ENCODE results near the gene FAM210B.
"Not testable (repeated sequence)": the region's sequence is repeated elsewhere in the genome, so short reads cannot be mapped to it uniquely, and the experiment has no call there.

Gene FAM210B

DNA sequence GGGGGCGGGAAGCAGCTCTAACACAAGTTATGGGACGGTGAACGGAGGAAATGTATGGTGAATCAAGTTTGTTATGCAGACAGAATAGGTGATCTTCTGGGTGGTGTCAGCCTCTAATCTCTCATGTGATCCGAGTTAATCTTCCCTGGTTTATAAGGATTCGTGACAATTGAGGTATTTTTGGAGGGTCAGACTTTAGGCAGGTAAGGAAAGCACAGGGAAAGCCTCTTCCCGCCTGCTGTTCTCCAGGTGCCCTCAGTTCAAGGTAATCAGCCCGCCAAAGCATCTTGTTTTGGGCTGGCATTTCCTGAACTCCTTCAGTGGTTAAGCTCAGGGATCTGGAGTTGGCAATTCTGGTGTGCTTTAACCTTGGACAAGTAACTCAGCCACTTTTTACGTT, 34.9 kb downstream of the FAM210B start:
- DNase-seq: no peak

DNA sequence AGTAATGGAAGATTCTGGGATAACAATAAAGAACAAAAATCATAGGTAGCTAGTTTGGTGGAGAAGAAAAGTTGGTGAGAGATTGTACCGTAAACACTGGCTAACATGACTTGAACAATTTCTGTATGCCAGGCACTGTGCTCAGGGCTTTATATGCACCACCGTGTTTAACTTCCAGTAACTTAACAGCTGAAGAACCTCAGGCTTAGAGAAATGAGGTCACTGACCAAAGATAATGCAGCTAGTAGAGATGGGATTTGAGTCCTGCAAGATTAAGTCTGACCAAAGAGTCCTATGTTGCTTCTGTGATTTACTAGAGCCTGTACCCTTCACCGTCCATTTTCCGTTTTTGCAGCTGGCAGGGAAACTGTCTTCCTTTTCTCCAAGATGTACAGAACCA, 36.4 kb downstream of the FAM210B start:
- DNase-seq: no peak

DNA sequence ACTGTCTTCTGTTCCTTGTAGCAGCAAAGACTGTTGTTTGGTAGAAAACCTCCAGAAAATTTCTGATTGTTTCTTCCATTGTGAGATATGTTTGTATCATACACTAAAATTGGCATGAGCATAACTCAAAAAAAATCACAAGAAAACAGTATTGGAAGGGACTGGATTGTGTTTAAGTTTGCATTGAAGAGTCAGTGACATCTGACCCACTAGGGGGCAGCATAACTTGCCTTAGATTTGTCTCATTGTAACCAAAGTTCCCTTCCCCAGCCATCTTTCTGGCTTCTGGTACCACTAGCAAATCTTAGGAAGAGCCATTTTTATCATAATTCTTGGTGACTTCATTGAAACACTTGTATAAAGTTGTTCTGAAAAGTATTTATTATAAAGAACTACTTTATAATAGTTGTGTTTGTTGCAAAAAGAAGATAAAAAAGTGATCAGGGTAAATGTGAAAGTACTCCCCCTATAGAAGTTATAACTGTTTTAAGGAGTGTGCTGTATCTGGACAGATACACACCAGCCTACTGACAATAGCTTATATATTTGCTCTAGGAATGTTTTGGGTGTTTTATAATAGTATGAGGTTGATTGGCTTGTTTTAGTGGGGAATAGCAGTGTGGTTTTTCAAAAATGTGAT, 41.3 kb downstream of the FAM210B start:
- peak; percentile 88 to 92 (median 91) for DNase-seq

DNA sequence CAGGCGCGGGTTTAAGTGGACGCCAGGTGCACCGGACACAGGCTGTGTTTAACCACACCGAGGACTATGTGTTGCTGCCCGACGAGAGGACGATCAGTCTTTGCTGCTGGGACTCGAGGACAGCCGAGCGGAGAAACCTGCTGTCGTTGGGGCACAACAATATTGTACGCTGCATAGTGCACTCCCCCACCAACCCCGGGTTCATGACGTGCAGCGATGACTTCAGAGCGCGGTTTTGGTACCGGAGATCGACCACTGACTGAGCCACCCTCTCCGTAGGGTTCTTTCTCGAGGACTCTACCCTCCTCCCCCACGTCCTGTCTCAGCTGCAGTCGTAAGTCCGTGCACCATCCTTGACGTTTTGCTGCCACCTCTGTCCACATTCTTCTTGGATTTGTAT, 44.7 kb downstream of the FAM210B start:
- no peak for DNase-seq

DNA sequence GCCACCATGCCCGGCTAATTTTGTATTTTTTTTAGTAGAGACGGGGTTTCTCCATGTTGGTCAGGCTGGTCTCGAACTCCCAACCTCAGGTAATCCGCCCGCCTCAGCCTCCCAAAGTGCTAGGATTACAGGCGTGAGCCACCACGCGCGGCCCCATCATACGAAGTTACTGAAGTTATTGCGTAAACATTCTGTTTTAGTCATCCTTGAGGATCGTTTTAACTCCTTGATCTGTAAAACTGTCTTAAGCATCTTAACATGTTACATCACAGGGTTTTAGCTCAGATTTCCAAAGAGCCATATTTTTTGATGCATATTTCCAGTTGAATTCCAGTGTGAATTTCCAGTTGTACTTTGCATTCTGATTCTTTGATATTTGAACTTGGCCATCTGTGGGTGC, 46.6 kb downstream of the FAM210B start:
- DNase-seq: not testable (repeated sequence)

DNA sequence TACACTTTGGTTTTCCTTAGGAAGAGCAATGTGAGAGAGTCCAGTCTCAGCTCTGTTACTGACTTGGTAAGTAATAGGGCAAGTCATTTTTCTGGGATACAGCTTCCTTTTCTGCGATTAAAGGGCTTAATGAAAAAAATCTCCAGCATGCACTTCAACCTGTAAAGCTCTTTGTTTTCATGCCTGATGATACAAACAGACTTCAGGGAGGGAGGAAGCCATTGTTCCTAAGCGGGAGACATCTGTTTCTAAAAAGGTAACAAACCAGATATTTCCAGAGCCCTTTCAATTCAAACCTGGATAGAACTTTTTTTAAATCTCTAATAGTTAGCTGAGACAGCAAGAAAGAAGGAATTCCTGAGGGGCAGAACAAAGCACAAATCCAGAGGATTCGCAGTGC, 48.1 kb downstream of the FAM210B start:
- no peak for DNase-seq

DNA sequence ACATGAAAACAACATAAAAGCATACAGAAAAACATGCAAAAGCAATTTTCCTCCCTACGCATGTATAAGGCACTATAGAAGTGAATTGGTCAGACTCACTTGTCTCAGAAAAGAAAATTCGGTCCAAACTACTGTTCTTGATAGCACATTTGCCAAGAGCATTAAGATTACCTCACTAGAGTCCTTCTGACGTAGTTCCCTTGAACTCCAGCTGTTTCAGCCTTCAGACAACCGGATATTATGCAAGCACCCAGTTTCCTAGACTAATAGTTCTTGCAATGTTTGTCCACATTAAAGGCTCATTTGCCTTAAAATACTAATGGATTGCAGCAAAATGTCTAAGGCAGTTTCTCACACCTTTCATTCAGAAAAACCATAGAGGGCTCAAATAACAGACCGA, 50.7 kb downstream of the FAM210B start:
- peak; percentile 73 to 85 (median 82) for DNase-seq

DNA sequence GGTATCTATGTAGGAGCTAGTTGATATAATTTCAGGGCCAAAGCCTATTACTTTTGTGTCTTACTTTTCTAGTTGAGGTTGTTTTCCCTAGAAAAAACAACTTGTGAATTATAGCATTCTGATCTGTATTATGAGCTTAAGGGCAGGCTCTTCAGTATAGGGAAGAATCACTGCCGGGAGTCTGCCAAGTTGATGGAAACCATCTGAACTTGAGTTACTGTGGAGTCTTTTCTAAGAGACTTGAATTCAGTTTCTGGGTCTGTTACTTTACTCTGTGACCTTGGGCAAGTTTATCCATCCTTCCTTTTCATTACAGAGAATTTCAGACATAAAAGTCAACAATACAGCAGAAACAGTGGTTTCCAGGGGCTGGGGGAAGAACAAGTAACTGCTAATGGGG, 51.2 kb downstream of the FAM210B start:
- DNase-seq: no peak

DNA sequence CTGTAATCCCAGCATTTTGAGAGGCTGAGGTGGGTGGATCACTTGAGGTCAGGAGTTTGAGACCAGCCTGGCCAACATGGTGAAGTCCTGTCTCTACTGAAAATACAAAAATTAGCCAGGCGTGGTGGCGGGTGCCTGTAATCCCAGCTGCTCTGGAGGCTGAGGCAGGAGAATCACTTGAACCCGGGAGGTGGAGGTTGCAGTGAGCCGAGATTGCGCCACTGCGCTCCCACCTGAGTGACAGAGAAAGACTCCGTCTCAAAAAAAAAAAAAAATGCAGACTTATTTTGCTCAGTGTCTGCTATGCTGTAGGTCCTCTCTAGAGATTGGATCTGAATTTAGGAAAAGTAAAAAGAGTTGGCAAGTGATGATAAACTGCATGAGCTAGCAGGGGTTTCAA, 52.5 kb downstream of the FAM210B start:
- DNase-seq: not testable (repeated sequence)

DNA sequence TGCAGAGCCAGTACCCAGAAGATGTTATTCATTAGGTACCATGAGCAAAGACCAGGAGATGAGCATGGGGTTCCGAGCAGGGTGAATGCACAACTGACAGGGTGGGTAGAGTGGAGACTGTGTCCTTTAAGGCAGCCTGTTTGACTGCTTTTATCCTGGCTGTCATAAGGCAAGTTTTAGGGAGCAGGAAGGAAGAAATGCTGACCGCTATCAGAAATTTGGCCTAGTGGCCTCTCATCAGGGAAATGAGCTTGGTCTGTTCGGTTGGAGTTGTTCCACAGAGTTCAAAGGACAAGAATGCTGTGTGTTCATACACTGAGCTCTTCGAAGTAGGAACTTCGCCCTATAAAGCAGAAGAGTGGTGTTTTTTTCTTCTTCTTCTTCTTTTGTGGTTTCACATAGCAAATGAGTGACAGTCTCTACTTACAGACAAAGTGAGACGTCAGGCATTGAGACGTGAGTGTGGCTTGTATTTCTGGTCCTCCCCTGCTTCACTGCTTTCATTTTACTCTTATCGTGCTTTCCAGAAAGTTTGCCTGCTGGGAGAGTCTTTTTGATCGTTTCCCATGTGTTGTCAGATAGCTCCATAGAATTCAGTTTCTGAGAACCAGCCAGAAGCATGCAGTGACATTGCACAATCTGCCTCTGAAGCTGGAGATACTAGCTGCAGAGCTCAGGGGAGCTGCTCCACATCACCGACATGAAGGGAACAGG, 53.1 kb downstream of the FAM210B start, which contains the start of gene CASS4:
TSS of gene CASS4 (plus strand) at position 502 of the 714 bp plus-strand sequence. CDS start at position 701, 199 bp downstream.
- peak; percentile 63 to 86 (median 77) for DNase-seq

DNA sequence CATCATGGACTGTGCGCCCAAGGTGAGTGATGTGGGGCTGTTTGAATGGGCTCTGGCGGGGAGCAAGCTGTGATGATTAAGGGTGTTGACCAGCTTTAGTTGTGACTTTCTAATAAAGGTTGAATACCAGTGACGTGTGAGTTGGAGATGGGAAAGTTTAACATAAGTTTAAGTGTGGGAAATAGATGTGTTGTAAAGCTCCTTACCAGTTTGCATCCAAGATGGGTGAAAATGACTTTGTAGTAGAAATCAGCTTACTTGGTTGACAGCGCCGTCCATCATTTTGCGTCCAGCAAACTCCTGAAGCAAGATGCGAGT, 53.7 kb downstream of the FAM210B start:
- no peak for DNase-seq

DNA sequence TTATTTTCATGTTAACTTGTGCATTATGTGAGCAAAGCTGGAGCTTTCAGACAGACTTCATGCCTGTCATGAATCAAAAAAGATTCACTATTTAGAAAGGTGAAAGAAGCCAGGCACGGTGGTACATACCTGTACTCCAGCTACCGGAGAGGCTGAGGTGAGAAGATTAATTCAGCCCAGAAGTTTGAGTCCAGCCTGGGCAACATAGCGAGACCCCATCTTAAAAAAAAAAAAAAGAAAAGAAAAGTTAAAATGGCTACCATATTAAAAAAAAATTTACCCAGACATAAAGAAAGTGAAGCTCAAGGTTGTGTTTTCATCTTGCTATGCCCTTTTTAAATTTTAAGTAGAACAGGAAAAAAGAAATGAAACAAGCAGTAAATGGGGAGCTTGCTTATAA, 54.2 kb downstream of the FAM210B start:
- no peak for DNase-seq

DNA sequence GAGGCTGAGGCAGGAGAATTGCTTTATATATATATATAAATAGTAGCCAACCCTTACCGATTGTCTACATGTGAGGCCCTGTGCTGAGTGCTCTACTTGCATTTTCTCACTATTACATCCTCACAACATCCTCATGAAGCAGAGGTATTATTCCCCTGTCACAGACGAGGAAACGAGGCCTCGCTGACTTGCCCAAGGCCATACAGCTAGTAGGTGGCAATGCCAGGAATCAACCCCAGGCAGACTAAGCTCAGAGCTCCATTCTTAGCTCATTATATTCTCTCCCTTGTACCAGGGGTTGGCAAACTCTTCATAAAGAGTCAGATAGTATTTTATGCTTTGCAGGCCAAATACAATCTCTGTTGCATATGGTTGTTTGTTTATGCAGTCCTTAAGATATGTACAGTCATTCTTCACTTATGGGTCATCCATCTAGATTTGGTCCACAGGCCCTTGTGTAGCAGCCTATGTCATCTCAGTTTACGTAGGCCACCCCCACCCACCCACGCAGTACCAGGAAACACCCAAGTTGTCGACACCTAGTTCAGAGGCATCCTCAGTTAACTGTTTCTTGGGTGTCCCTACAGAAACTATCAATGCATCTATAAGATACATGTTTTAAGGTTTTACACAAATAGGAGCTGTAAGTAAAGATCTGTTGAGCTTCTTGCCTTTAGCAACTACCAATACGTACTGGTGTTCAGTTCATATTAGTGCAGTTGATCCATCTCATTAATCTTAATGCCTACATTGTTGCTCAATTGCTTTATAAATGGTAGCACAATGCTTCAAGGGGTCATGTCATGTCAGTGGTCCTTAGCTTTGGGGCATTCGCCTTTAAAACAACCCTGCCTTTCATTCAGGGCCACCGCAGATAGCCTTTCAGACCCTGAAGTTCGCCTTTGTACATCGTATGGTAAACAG, 56.3 kb downstream of the FAM210B start:
- peak in 2 of 3 donors; percentile 55 for DNase-seq

DNA sequence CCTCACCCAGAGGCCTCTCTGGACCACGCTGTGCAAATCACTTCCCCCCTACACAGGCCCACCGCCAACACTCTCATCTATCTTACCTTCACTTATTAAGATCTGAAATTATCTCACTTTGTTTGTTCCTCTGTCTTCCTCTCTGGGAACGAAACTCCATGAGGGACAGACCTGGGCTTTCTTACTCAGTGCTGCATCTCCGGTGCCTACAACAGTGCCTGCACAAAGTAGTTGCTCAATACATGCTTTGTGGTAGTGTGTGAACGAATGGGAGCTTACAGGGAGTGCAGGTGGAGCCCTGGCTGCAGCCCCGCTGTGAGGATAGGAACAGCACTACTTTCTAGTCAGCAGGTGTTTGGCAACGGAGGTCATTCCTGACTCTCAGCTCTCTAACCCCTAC, 58.6 kb downstream of the FAM210B start:
- no peak for DNase-seq

DNA sequence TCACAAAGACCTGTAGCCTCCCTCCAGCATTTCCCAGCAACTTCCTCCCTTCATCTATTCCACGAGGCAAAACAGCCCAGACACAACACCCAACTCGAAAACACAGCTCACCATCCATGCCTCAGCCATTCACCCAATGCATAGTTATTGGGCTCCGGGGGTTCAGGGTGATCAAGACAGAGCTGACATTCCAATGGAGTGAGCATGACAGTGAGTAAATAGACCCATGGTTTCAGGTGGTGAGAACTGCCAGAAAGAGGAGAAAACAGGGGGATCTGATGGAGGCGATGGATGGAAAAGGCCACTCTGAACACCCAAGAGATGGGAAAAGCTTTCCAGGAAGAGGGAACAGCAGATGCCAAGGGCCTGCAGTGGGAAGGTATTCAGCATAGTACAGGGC, 59.1 kb downstream of the FAM210B start:
- DNase-seq: no peak
